SU-DHL-6 (cell line): Measurements from ENCODE around the gene PIK3C2G.

Experiments
- H2AFZ ChIP-seq: fragments of 200-600 bp; sonication (generic); 2 replicates; pipeline ENCODE4 v1.6.1; 2014; ENCODE audit warnings: low read depth, mild to moderate bottlenecking, moderate library complexity, mixed read lengths, antibody characterized with exemption, low read length; ENCODE audit not compliant: severe bottlenecking
- H3F3A ChIP-seq: fragments of 200-600 bp; shearing (Covaris generic); 2 replicates; pipeline ENCODE4 v1.6.0; 2016; ENCODE audit warnings: antibody characterized with exemption, mild to moderate bottlenecking; ENCODE audit not compliant: insufficient read depth
- H3K27ac ChIP-seq: fragments of 200-600 bp; sonication (generic); 2 replicates; pipeline ENCODE4 v1.5.1; 2016; ENCODE audit warnings: low read depth, mild to moderate bottlenecking, low read length, moderate library complexity, mixed read lengths
- H3K27me3 ChIP-seq: fragments of 200-600 bp; sonication (generic), shearing (Covaris generic); 2 replicates; pipeline ENCODE4 v1.6.0; 2014; ENCODE audit warnings: mild to moderate bottlenecking, low read length
- H3K36me3 ChIP-seq: fragments of 200-600 bp; sonication (generic); 2 replicates; pipeline ENCODE4 v1.6.1; 2014; ENCODE audit warnings: mild to moderate bottlenecking, low read length, mixed read lengths
- H3K4me2 ChIP-seq: fragments of 300-600, 200-600 bp; shearing (Covaris generic), sonication (generic); 2 replicates; pipeline ENCODE4 v1.6.0; 2014; ENCODE audit warnings: low read length, low read depth, mild to moderate bottlenecking; ENCODE audit not compliant: poor library complexity, severe bottlenecking
- H3K4me3 ChIP-seq: fragments of 200-600 bp; sonication (generic); 2 replicates; pipeline ENCODE4 v1.5.1; 2014; ENCODE audit warnings: antibody characterized with exemption, low read length, mild to moderate bottlenecking, mixed read lengths; ENCODE audit not compliant: insufficient read depth, poor library complexity, severe bottlenecking
- H3K79me2 ChIP-seq: fragments of 200-600 bp; sonication (generic); 2 replicates; pipeline ENCODE4 v1.6.1; 2014; ENCODE audit warnings: mild to moderate bottlenecking, low read length, moderate library complexity; ENCODE audit not compliant: insufficient read depth
- H3K9ac ChIP-seq: fragments of 200-600 bp; sonication (generic); 2 replicates; pipeline ENCODE4 v1.7.0; 2014; ENCODE audit warnings: mild to moderate bottlenecking, low read length
- H3K9me2 ChIP-seq: fragments of 200-600 bp; sonication (generic); replicated peaks from 2 replicates; pipeline ENCODE4 v1.6.1; 2014; ENCODE audit warnings: low read length; ENCODE audit not compliant: insufficient read depth
- H3K9me3 ChIP-seq: fragments of 200-600 bp; sonication (generic); 2 replicates; pipeline ENCODE4 v1.6.1; 2014; ENCODE audit warnings: low read length, mixed read lengths; ENCODE audit not compliant: insufficient read depth
- H4K20me1 ChIP-seq: fragments of 200-600 bp; sonication (generic); 2 replicates; pipeline ENCODE4 v1.6.1; 2014; ENCODE audit warnings: low read depth, mild to moderate bottlenecking, antibody characterized with exemption, low read length, moderate library complexity, mixed read lengths
- EZH2phosphoT487 ChIP-seq: fragments of 200-600 bp; sonication (generic), shearing (Covaris generic); conservative IDR thresholded peaks from 2 replicates; pipeline ENCODE4 v1.6.1; 2018; ENCODE audit warnings: mild to moderate bottlenecking, antibody characterized with exemption, low read length, moderate library complexity, mixed read lengths
- TF ChIP-seq, protein P1 (sequence below): fragments of 200-600 bp; sonication (generic); IDR thresholded peaks from one replicate; pipeline ENCODE4 v1.5.1; 2017; ENCODE audit warnings: antibody characterized with exemption, mild to moderate bottlenecking, low read length, moderate library complexity; ENCODE audit not compliant: insufficient read depth, poor library complexity, severe bottlenecking

The PIK3C2G gene

GRCh38 chr12:18355429-18355828 is 94.1 kb downstream of the PIK3C2G start:
- H2AFZ ChIP-seq, result no peak overlapping the region
- no peak overlapping the region for H3K4me2 ChIP-seq
- no peaks in the 10 kb centered on the region for H3K79me2 ChIP-seq
- H3K9ac ChIP-seq, result no peak overlapping the region
- no peaks in the 10 kb centered on the region for H3K9me3 ChIP-seq
- no peaks in the 10 kb centered on the region for H3K9me2 ChIP-seq
- no peaks in the 10 kb centered on the region for H3K36me3 ChIP-seq
- TF ChIP-seq, protein P1, sequence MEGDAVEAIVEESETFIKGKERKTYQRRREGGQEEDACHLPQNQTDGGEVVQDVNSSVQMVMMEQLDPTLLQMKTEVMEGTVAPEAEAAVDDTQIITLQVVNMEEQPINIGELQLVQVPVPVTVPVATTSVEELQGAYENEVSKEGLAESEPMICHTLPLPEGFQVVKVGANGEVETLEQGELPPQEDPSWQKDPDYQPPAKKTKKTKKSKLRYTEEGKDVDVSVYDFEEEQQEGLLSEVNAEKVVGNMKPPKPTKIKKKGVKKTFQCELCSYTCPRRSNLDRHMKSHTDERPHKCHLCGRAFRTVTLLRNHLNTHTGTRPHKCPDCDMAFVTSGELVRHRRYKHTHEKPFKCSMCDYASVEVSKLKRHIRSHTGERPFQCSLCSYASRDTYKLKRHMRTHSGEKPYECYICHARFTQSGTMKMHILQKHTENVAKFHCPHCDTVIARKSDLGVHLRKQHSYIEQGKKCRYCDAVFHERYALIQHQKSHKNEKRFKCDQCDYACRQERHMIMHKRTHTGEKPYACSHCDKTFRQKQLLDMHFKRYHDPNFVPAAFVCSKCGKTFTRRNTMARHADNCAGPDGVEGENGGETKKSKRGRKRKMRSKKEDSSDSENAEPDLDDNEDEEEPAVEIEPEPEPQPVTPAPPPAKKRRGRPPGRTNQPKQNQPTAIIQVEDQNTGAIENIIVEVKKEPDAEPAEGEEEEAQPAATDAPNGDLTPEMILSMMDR, result no peak
- no peak for TF ChIP-seq EZH2phosphoT487
- H3K27ac ChIP-seq, result no peak overlapping the region
- no peaks in the 10 kb centered on the region for H4K20me1 ChIP-seq
- no peaks in the 10 kb centered on the region for H3F3A ChIP-seq
- no peaks in the 10 kb centered on the region for H3K27me3 ChIP-seq
- no peak overlapping the region for H3K4me3 ChIP-seq

DNA sequence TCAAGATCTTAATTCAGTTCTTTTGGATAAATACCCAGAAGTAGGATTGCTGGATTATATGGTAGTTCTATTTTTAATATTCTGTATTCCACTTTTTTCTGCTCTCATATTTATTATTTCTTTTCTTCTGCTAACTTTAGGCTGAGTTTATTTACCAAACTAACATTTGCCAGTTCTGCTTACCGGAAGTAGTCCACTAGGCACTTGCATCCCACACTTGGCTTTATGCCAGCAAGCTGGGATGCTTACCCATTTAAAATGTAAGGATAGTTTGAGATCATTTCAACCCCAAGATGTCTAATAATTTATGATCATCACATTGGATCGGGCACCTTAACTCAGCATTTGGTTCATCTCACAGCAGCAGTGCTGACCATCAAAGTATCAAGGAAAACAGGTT is 96.8 kb downstream of the PIK3C2G start:
- no peak for TF ChIP-seq EZH2phosphoT487
- TF ChIP-seq, protein P1, result no peak
- no peak overlapping the region for H2AFZ ChIP-seq
- no peak overlapping the region for H3K27ac ChIP-seq
- no peaks in the 10 kb centered on the region for H3F3A ChIP-seq
- H3K4me3 ChIP-seq, result no peak overlapping the region
- no peaks in the 10 kb centered on the region for H3K9me3 ChIP-seq
- no peaks in the 10 kb centered on the region for H3K9me2 ChIP-seq
- H4K20me1 ChIP-seq, result no peaks in the 10 kb centered on the region
- H3K9ac ChIP-seq, result no peak overlapping the region
- no peaks in the 10 kb centered on the region for H3K79me2 ChIP-seq
- no peak overlapping the region for H3K4me2 ChIP-seq
- H3K27me3 ChIP-seq, result no peaks in the 10 kb centered on the region
- H3K36me3 ChIP-seq, result no peaks in the 10 kb centered on the region

GRCh38 chr12:18358930-18359329 is 97.6 kb downstream of the PIK3C2G start:
- TF ChIP-seq, protein P1, result no peak
- no peak for TF ChIP-seq EZH2phosphoT487

More at GRCh38 chr12:18358930-18359329, 97.6 kb downstream of the PIK3C2G start:
- H3K9me2 ChIP-seq, result no peaks in the 10 kb centered on the region
- no peak overlapping the region for H3K9ac ChIP-seq
- no peaks in the 10 kb centered on the region for H3K36me3 ChIP-seq
- no peak overlapping the region for H3K4me3 ChIP-seq
- no peak overlapping the region for H2AFZ ChIP-seq
- H3K79me2 ChIP-seq, result no peaks in the 10 kb centered on the region
- H3K27me3 ChIP-seq, result no peaks in the 10 kb centered on the region
- H3K4me2 ChIP-seq, result no peak overlapping the region
- no peaks in the 10 kb centered on the region for H3K9me3 ChIP-seq
- H3K27ac ChIP-seq, result no peak overlapping the region
- no peaks in the 10 kb centered on the region for H3F3A ChIP-seq
- H4K20me1 ChIP-seq, result no peaks in the 10 kb centered on the region
